ENCODE results near the gene S100A2. TPM values are rescaled to one million over a fixed set of nuclear protein-coding genes. Genes with fewer than 3 reads are reported as not detected.

S100A2 gene
- total RNA-seq, 4 donors from 2014 or later: 2.3 to 12.6 (median 4.2) TPM; not detected in 1

- peak; percentile 90 to 93 for DNase-seq (ENCODE audit: low spot score in 2 of 2)
- peaks cover 0 to 3% (median 0%) of the 10 kb centered on the region in 3 donors for H3K36me3 ChIP-seq
Observed at GRCh38 chr1:153532769-153533599, 32.7 kb downstream of the S100A2 start.

GRCh38 chr1:153532181-153532580 lies 33.5 kb downstream of the S100A2 start:
- Histone ChIP-seq H3K9me3 (no peaks in the 10 kb centered on the region), H3K4me1 (peaks cover 0 to 60% (median 27%) of the 10 kb centered on the region in 4 donors), H3K36me3 (peaks cover 0 to 7% (median 0%) of the 10 kb centered on the region in 3 donors), H3K27me3 (no peaks in the 10 kb centered on the region), H3K27ac (peak overlapping the region; percentile 96 to 100 (median 98)), H3K4me3 (no peak overlapping the region)
- 52 to 54% methylated on average over 2 of the region's 2 CpGs for WGBS, 2 donors
- no peak for DNase-seq (ENCODE audit: low spot score in 2 of 2)
- TF ChIP-seq EP300 (IDR thresholded peaks at IDR 0.05) (no peak), CTCF (IDR thresholded peaks at IDR 0.05) (no peak), POLR2A (IDR thresholded peaks at IDR 0.05) (no peak)

More at GRCh38 chr1:153532769-153533599, 32.7 kb downstream of the S100A2 start:
- peak overlapping the region; percentile 96 to 100 (median 98) for H3K27ac ChIP-seq
- peak in 1 of 2 donors; percentile 75 for TF ChIP-seq EP300 (IDR thresholded peaks at IDR 0.05)
- TF ChIP-seq CTCF (IDR thresholded peaks at IDR 0.05): peak; percentile 90 to 97 (median 95)
- peak; percentile 48 to 50 for TF ChIP-seq POLR2A (IDR thresholded peaks at IDR 0.05)
- peaks cover 0 to 60% (median 27%) of the 10 kb centered on the region in 4 donors for H3K4me1 ChIP-seq
- WGBS, 2 donors: 12 to 17% methylated on average over 34 of the region's 34 CpGs
- H3K4me3 ChIP-seq: peak overlapping the region; percentile 67 to 99 (median 78)
- no peaks in the 10 kb centered on the region for H3K27me3 ChIP-seq
- H3K9me3 ChIP-seq: no peaks in the 10 kb centered on the region

GRCh38 chr1:153531638-153532037 lies 34.0 kb downstream of the S100A2 start:
- TF ChIP-seq POLR2A (IDR thresholded peaks at IDR 0.05): no peak
- no peak for TF ChIP-seq CTCF (IDR thresholded peaks at IDR 0.05)
- TF ChIP-seq EP300 (IDR thresholded peaks at IDR 0.05): no peak
- WGBS, 2 donors: 82 to 85% methylated on average over 3 of the region's 3 CpGs
- Histone ChIP-seq H3K27ac (peak overlapping the region in 3 of 4 donors; percentile 96 to 99 (median 97)), H3K4me3 (no peak overlapping the region), H3K27me3 (no peaks in the 10 kb centered on the region), H3K36me3 (peaks cover 0 to 7% (median 0%) of the 10 kb centered on the region in 3 donors), H3K9me3 (no peaks in the 10 kb centered on the region), H3K4me1 (peaks cover 0 to 56% (median 24%) of the 10 kb centered on the region in 4 donors)
- DNase-seq (ENCODE audit: low spot score in 2 of 2): no peak

GRCh38 chr1:153527683-153528040 lies 38.0 kb downstream of the S100A2 start:
- H3K27ac ChIP-seq: no peak overlapping the region
- H3K36me3 ChIP-seq: peaks cover 0 to 7% (median 0%) of the 10 kb centered on the region in 3 donors
- peaks cover 0 to 42% (median 8%) of the 10 kb centered on the region in 4 donors for H3K4me1 ChIP-seq
- no peak overlapping the region for H3K4me3 ChIP-seq
- no peaks in the 10 kb centered on the region for H3K9me3 ChIP-seq
- no peak for TF ChIP-seq CTCF (IDR thresholded peaks at IDR 0.05)
- no peak for TF ChIP-seq EP300 (IDR thresholded peaks at IDR 0.05)
- TF ChIP-seq POLR2A (IDR thresholded peaks at IDR 0.05): no peak
- H3K27me3 ChIP-seq: no peaks in the 10 kb centered on the region
- no peak for DNase-seq (ENCODE audit: low spot score in 2 of 2)
- 78 to 91% methylated on average over 5 of the region's 5 CpGs for WGBS, 2 donors

All from tibial nerve (tissue), 4 donors.